AG10803 (cell line): ENCODE results near the gene SSTR3.

ENCODE experiments used
- DNase-seq: peaks from one replicate; pipeline ENCODE4 v3.0.0; 2010; ENCODE audit warnings: low read depth
- H3K4me3 ChIP-seq: 2 replicates; pipeline ENCODE4 v1.5.1; 2011; ENCODE audit warnings: mild to moderate bottlenecking, low read length, control low read depth
- TF ChIP-seq, protein P1 (sequence below): conservative IDR thresholded peaks from 2 replicates; pipeline ENCODE4 v1.5.1; 2011; ENCODE audit warnings: mild to moderate bottlenecking, low read length, control low read depth, inconsistent platforms

The SSTR3 gene

DNA sequence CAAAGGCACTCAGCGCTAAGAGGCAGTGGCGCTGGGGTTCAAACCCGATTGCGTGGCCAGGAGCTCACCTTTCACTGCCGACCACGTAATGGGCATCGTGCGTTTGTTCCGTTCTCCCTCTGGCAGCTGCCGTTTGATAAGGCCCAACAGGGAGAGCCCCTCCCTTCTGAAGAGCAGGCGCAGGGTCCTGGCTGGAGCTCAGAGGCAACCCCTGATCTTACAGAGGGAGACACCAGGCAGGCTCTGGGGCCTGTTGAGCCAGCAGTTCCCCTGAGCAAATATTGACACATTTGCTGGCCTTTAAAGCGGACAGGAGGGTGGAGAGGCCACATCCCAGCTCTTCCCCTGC is 12.5 kb downstream of the SSTR3 start:
- DNase-seq, result no peak
- H3K4me3 ChIP-seq, result peak overlapping the region; percentile 53
- TF ChIP-seq, protein P1, sequence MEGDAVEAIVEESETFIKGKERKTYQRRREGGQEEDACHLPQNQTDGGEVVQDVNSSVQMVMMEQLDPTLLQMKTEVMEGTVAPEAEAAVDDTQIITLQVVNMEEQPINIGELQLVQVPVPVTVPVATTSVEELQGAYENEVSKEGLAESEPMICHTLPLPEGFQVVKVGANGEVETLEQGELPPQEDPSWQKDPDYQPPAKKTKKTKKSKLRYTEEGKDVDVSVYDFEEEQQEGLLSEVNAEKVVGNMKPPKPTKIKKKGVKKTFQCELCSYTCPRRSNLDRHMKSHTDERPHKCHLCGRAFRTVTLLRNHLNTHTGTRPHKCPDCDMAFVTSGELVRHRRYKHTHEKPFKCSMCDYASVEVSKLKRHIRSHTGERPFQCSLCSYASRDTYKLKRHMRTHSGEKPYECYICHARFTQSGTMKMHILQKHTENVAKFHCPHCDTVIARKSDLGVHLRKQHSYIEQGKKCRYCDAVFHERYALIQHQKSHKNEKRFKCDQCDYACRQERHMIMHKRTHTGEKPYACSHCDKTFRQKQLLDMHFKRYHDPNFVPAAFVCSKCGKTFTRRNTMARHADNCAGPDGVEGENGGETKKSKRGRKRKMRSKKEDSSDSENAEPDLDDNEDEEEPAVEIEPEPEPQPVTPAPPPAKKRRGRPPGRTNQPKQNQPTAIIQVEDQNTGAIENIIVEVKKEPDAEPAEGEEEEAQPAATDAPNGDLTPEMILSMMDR, result no peak

DNA sequence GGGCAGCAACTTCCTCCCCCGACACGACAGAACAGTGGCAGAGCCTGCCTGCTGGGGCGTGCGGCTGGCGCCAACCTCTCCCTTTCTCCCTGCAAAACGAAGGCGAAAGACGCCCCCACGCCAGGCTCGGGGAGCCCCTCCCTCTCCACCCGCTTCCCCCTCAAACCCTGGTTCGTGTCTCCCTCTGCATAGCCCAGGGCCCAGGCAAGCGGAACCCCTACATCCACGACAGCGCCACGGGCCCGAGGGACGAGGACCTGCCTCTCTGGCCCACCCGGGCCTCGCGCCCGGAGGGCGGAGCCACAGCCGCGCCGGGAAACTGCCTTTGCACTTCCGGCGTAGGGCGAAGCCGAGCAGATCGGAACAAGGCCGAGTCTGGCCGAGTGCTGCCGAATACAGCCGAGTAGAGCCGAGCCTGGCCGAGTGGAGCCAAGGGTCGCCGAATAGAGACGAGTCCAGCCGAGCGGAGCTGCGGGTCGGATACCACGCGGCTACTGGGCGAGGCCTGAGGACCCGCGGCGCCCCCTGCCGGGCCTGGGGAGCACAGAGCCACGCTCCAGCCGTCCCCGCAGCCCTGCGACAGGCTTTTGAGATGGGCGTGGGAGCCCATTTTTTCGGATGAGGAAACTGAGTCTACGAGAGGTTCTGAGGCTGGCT is 13.0 kb downstream of the SSTR3 start:
- DNase-seq, result peak; percentile 94
- TF ChIP-seq, protein P1, result peak; percentile 78
- peak overlapping the region; percentile 81 for H3K4me3 ChIP-seq

DNA sequence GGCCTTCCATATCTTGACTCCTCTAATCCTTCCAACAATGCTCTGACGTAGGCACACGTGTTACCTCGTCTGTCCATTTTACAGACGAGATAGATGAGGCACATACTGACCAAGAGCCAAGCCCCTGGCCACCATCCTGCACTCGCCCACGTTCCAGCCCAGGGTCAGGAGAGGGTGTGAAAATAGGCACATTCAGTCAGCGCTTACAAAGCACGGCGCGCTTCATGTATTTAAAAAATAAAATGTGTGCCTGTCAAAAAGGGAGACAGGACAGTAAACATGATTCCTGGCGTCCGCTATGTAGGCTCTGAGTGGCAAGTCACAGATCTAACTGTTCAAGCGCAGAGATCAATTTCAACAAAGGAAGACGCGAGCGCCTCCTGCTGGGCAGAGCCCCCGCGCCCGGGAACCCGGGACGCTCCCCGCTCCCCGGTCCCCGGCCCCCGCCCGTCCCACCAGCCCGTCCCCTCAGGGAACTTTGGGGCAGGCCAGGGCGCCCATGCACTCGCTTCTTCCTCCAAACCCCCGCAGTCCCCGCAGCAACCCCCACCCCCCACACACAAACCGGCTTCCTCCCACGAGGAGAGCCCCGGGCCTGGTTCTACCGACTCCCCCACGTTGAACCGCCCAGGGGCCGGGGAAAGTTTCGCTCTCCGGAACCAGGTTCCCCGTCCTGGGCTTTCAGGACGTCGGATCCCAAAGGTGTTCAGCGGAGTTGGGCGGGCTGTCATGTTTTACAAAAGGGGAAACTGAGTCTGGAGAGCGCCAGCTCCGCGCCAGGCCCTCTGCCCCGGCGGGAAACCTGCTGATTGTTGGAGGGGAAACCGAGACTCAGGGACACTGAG is 13.8 kb downstream of the SSTR3 start:
- peak; percentile 68 for DNase-seq
- TF ChIP-seq, protein P1, result peak; percentile 66
- H3K4me3 ChIP-seq, result peak overlapping the region; percentile 81

DNA sequence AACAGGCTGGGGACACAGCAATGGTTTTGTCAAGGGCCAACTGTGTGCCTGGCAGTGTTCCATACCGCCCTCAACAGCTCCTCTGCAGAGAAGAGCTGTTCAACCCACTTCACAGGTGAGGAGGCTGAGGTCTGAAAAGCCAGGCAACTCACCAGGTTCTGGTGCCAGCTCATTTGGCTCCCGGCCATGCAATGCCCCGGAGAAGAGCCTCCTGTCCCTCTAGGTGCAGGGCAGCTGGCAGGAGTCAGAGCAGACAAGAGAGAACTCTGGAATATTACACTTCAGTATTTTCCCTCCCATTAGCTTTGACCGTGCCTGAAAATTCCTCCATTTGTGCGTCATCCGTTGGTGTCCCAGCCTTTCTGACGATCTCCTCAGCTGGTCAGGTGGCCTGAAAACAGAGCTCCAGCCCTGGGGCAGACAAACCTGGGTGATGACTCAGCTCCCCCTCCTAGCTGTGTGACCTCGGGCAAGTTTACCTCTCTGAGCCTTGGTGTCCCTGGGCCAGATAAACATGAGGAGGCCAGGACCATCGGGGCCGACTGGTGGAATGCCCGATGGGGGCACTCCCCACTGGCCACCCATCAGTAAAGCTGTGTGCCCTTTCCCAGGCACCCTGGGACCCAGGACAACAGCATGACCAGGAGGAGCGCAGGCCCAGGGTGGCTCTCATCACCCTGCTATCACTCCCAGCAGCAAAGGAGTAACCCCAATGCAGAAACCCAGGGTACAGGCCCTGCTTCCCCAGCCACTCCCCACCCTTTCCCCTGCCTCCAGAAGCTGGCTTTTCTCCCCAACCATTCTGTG is 14.6 kb downstream of the SSTR3 start:
- TF ChIP-seq, protein P1, result no peak; the same call in 1 of the 2 replicates
- peak overlapping the region; percentile 8; the same call in 1 of the 2 replicates for H3K4me3 ChIP-seq
- DNase-seq, result peak; percentile 52

DNA sequence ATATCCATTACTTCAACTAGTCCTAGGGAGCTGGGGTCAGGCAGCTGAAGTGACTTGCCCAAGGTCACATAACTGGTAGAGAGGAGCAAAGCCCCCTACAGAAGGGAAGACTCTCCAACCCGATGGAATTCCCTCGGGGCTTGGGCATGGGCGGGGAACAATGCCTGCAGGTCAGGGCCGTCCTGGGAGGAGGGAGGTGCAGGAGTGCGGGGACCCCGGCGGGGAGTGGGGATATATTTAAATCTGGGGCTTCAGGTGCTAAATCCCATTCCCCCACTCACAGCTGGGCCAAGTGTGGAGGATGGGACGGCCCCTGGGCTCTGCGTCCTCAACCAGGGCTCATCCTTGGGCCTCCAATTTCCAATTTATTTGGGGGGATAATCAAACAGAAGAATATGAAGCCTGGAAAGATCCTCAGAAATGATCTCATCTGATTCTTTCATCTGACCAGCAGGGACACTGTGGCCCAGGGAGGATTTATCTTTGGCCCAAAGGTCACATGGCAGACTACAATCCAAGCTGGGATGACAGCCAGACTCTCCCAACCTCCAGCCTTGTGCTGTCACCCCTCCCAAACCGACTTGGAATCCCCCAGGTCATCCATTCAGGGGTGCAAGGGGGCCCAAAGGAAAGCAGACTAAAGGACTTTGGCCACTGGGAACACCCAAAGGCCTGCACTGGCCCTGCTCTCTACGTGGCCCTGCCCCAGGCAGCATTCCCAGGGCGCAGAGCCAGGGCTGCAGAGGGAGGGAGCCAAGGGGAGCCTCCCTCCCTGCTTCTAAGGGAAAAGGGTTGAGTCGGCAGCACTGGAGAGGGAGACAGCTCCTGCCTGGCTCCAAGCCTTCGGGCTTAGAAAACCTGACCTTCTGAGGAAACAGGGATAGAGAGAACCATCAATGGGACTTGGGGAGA is 15.5 kb downstream of the SSTR3 start:
- peak; percentile 87 for DNase-seq
- H3K4me3 ChIP-seq, result no peak overlapping the region
- TF ChIP-seq, protein P1, result peak; percentile 12

DNA sequence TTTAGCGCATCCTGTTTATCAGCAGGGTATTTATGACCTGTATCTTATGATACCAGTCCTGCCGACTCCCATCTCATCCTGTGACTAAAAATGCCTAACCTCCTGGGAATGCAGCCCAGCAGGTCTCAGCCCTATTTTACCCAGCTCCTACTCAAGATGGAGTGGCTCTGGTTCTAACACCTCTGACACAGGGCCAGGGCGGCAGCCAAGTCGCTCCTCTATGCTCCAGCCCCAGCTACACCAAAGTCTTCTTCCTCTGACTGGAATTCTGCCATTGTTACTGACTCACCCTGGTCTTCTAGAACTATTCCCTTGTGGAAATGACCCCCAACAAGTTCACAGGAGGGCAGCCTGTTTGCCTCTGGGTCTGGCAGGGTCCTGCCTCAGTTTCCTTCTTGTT is 16.4 kb downstream of the SSTR3 start:
- H3K4me3 ChIP-seq, result no peak overlapping the region
- DNase-seq, result peak; percentile 16
- TF ChIP-seq, protein P1, result no peak
